HUDEP-2 (cell line): ENCODE measurements around the gene GPR84.

Experiments
- DNase-seq, 76 experiments: peaks; one replicate each; lab custom pipeline; 2025; ENCODE audit not compliant: unreplicated experiment in 76 of 76; lab: John Stamatoyannopoulos, UW

Gene GPR84

DNA sequence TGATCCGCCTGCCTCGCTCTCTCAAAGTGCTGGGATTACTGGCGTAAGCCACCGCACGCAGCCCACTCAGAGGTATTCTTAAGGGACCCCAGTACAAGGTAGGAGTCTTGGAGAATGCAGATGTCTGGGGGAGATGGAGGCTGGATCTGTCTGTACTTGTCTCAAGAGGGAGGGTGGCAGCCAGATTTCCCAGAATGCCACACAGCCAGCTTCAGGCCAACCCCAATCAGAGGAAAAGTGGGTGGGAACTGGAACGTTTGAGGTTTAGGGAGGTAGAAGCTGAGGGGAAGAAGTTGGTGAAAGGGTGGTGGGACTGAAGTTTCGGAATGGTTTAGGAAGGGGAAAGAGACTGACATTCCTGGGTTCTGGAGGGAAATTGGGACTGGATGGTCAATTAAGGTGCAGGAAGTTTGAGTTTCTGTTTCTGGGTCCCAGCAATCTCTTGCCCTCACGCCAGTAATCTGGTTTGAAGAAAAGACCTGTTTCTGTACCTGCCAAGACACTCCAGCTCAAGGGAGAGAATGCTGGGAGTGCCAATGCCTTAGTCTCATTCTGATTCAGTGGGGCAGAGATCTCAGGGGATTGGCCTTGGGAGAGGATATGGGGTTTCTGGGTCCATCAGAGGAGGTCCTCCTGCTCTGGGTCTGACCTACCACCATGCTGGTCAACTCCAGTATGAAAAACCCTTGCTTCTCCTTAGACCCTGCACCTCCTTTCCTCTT lies 28.4 kb upstream of the GPR84 start:
- DNase-seq = no peak

DNA sequence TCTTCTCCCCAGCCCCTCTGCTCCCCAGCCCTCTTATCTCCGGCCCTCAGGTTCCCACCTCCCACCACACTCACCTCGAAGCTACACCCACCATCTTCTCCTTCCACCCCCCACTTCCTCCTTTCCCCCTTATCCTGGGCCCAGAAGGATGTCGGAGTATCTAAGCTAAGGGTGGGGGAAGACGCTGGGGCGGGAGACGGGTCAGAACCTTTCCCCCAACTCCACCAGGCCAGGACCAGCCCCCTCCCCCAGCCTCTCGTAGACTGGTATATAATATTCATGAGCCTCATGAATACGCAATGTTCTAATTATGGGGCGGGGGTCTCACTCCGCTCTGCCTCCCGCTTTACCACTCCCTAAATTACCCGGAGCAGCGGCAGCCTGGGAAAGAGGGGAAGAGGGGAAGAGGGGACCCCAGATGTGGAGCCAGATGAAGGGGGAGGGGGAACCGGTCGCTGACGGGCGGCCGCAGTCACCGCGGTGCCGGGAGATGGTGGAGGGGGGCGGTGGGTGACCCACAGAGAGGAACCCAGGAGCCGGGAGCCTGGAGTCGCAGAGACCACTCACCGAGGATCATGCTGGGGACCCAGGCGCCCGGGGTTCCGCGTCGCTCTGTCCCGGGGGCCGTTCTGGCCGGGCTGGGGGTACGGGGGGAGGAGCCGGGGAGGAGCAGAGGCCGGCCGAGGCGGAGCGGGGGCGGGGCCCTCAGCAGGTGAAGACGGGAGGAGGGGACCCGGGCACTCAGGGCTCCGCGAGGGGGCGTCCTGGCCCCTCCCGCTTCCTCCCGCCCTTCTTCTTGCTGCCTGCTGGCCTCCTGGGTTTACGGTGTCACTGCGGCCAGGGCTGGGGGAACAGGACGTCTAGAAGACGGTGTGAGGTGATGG lies 26.6 kb upstream of the GPR84 start:
- peak in 10 of 76 experiments; percentile 11 to 29 (median 18) for DNase-seq

DNA sequence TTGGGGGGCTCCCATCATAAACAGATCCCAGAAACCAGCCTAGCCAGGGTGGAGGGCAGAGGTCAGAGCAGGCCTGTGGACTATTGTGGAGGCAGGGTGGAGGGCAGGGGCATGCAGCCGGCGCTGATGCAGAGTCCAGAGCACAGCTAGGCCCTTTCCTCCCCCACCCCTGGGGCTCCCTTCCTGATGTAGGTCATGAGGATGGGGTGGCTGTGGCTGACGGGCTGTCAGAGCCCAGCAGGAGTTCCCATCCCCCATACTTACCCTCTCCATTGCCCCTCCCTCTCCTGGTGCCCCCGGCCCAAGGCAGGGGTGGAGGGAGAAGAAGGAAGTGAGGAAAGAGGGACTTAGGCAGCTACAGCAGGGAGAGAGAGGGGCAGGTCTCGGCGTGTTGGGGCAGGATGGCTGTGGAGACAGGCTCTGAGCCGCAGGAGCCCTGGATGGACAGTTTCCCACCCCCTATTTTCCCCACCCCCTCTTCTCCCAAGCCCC lies 25.9 kb upstream of the GPR84 start:
- no peak for DNase-seq

DNA sequence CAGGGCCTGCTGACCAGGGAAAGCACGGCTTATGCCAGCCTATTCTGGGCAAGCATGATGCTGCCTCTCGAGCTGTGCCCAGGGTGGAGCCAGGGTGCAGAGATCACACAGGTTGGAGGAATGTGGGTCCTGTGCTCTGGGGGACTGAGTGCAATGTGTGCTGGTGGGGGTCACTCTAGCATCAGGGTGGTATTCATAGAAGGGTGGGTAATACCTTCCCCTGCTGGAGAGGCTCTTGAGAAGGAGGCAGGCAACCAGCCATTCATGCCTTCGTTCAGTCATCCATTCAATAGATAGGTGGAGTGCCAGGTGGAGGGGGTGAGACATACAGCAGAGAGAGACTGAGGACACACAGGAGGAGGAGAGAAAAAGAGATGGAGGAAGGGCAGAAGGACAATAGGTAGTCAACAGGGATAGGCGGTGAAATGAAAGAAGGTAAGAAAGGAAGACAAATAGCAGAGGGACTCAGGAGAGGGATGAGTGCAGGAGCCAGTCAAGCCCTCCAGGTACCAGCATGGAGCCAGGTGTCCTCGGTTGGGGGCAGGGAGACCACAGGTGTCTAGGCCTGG lies 25.4 kb upstream of the GPR84 start:
- no peak for DNase-seq

DNA sequence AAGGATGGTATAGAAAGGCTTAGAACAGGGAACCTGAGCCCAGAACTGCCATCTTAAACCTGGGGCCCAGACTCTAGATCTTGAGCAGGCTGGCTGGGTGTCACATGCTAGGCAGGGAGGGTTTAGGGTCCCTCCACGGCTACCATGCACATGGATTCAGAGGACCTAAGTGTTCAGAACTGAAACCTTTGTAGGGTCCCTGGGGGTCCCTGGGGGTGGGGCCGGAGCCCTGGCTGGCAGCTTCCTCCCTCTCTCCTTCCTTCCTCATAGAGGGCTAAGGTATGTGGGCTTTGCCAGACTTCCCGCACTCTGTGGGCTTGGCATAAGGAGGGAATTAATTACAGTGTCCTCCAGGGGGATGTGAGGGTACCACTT lies 24.8 kb upstream of the GPR84 start:
- no peak for DNase-seq

DNA sequence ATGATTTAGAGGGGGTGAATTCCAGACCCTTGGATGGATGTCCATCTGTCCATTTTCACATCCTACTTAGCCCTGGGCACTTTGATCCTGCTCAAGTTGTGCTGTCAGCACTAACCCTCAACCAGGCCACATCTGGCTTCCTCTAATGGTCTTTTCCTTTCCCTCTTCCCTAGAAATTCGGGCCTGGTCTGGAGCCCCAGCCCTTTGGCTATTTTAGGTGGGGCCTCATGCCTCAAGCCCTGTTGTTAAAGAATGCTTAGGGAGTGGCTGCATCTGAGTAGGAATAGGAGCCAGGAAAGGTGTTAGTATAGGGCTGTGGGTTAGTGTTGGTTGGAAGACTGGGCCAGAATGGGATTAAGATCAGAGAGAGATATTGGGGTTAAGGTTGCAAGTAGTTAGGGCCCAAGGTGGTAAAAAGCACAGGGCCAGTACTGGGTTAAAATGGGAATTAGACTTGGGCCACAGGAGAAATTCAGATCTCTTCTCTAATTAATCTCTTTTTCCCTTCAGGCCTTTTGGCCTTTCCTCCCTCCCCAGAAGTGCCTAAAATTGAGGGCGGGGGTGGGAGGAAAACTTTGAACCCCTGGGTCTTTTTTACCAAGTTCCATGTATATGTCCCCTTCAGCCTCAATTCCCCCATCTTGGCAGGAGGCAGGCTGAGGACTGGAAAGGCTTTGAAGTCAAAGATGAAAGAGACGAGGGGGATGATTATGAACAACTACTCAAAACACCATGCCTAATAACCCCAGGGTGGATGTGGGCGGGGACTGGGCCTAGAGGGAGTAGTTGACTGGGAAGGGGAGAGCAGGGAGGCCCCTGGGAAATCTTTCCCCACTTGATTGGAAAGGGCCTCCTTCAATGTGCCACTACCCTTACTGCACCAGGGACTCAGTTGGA lies 24.2 kb upstream of the GPR84 start:
- no peak for DNase-seq

DNA sequence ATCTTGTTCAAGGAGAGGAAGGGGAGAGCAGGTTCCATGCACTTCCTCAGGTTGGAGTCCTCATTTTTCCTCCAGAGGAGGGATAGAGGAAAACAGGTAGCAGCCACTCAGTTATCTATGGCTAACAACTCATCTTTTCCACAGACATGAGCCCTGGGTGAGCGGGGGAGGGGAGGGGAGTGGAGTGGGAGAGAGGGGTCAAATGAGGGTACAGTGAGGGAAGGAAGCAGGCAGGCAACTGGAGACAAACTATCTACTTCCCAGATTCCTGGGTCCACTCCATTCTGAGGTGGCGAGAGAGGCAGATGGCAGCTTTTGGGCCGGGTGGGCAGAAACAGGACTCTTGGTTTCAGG lies 22.8 kb upstream of the GPR84 start:
- DNase-seq = no peak

DNA sequence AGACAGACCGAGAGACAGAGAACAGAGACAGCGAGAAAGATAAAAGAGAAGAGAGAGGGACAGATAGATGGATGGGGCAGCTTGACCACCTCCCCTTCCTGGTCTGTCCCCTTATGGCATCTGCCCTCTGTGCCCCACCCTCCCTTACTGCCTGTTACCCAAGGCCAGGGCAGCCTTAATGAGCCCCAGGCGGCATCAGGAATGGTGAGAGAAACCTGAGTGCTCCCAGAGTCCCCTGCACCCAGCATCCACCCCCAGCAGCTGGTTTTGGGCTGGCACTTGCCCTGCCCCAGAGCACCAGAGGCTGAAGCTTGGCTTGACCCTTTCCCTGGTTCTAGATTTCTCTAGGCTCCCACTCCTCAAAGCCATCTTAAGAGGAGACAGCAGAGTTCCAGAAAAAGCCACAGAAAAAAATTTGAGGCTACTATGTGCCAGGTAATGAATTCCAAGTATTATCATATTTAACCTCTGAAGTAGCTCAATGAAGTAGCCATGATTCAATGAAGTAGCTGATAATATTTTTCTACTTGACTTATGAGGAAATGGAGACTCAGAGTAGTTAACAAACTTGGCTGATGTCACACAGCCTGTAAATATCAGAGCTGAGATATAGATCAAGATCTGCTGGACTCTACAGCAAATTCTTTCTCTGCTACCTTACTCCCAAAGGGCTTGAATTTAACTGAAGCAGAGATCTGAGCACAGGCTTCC lies 22.3 kb upstream of the GPR84 start:
- no peak for DNase-seq

DNA sequence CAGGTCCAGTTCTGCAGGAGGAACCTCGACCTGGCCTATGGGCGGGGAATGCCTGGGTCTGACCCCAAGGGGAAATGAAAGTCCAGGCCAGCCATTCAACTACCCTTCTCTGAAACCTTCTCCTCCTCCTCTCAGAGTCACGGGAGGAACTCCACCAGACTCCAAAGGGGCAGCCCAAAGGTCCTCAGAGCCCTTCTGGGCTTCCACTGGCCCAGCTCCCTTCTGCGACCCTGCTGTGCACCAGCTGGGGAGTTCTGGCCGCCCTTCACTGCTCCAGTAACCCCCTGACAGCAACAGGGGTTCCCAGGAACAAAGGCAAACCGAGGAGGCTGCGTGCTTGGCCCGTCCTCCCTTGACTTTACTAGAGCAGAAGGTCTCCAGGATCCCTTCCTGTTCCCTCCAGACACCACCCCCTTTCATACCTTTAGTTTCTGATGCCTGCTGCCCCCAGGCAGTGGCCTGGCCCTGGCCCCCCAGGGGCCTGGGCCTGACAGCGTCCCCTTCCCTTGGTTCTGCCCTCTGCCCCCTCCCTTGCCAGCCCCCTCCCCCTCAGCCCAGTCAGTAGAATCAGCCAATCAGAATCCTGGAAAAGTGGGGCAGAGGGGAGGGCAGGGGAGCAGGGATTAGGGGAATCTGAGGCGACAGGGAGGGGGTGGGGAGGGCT lies 21.1 kb upstream of the GPR84 start:
- no peak for DNase-seq

DNA sequence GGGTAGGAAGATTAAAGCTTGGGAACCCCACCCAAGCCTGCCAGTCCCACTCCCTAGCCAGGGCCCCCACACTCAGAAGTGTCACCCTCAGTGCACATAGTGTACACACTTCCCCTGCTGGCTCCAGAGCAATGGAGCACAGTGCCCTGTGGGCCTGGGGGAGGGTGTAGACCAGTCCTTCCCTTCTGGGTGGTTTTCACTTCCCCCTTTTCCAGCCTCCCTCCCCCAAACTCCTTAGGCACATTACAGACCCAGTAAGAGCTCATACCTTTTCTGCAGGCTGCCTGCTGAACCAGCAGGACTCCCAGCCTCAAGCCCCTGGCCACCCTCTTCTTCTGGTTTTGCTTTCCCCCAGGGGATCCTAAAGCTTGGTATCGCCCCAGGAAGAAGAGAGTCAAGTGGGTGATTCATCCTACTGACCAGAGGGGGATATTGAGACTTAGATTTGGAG lies 20.3 kb upstream of the GPR84 start, which contains the start of gene ZNF385A:
Gene ZNF385A (minus strand): TSS at position 143 of the 451 bp plus-strand sequence. CDS start 219 bp downstream, outside the sequence.
- DNase-seq = no peak

DNA sequence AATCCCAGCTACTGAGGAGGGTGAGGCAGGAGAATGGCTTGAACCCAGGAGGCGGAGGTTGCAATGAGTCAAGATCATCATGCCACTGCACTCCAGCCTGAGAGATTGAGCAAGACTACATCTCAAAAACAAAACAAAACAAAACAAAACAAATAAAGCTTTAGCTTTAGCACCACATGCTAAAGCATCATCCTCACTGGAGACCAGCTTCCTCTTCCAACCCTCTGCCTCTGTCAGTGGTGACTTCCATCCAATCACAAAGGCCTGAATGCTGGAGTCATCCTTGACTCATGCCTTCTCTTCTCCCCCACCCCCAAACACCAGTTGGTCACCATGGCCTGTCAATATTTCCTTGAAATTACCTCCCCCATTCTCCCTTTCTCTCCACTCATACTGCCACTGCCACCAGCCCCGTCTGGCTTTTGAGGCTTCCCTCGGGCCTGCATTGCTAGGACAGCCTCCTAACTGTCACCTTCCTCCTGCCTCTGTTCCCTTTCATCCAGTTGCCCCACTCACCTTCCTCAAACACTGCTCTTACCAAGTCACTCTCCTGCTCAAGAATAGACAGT lies 18.8 kb upstream of the GPR84 start:
- no peak for DNase-seq

DNA sequence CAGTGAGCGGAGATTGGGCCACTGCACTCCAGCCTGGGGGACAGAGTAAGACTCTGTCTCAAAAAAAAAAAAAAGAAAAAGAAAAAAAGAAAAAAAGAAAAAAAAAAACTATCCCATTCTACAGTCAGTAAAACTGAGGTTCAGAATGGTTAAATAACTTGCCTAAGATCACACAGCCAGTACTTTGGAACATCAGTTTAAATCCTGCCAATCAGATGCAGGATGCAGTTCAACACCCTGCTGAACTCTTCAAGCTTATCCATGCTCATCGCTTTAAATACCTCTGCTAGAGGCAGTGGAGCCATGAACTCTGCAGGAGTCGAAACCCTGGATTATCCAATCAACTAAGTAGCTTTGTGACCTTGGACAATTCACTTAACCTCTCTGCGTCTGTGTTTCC lies 16.9 kb upstream of the GPR84 start:
- no peak for DNase-seq

DNA sequence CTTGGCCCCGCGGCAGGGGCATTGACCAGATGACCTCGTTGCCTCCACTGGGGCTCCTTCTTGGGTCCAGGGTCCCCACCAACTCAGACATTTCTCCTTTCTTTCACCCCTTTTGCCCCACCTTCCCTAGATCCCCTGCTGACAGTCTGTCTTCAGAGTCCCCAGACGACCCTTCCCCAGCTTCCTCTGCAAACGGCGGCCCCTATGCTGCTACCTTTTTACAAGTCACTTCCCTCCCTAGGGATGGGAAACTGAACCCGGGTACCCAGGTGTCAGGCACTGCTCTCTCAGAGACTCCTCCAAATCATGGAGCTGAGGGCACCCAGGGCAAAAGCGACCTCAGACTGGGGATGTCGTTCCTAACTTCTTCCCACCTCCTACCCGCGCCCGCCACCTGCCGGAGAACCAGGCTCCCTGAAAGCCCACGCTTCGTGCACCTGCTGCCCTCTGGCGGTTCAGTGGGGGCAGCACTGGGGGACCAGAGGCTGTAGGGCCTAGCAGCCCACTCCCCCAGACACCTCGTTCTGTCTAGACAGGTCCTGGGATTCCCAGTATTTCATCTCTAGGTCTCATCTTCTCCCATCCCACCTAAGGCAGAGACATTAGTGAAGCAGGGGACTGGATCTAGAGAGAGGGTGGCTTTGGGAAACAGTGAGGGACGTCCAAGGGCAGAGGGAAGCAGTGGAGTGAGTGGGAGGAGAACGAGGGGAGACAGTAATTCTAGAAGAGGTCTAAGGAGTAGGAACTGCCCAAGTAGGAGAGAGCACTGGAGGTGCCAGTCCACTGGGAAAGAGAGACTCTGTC lies 15.3 kb upstream of the GPR84 start:
- peak in 71 of 76 experiments; percentile 7 to 88 (median 73) for DNase-seq

DNA sequence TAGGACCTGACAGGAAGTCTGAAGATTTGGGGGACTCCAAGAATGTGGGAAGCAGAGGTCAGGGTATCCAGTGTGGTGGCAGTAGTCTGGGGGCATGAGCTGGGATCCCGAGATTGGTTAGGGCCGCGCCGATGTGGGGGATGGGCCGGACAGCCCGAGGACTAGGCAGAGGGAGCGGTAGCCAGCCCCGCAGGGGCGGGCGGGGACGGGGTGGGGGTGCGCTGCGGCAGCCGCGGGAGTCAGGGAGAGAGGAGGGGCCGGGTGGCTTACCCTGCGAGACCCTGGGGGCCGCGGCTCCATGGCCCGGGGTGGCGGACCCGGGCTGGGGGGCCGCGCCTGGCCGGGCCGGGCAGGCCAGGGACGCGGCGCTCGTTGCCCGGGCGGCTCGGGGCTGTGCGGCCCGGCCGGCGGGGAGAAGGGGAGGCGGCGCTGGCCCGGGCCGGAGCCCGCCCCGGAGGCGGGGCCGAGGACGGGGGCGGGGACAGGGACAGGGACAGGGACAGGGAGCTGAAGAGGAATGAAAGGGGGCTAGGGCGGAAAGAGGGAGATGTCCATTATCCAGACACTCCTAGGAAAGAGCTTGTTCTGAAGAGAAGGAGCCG lies 14.6 kb upstream of the GPR84 start:
- no peak for DNase-seq

DNA sequence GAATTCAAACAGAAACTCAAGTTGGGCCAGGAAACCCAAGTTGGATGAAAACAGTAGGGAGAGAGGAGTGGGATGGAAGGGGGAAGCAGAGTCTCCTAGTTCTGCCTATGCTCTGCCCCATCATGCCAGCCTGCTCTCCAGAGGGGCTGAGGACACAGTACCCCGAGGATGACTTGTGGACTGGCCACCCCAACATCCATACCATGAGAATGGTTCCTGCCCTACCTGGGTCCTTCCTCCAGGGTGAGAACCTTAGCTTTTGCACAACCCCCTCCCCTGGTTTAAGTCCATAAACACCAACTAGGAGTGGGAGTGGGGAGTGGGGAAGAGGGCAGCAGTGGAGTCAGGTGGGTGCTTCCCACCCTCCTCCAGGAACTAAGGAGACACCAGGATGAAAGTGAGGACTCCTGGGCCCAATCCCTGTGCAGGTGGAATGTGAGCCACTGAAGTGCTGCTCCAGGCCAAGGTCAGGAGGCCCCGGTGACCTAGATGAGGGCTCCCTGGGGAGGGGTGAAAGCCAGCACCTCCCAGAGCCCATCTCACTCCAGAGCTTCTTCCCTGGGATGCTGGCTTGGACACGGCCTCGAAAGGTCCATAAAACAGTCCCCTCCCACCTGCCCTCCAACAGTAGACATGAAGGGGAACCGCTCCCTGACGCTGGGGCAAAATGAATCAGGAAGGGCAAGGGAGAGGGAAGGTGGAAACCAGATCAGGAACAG lies 13.7 kb upstream of the GPR84 start:
- no peak for DNase-seq

DNA sequence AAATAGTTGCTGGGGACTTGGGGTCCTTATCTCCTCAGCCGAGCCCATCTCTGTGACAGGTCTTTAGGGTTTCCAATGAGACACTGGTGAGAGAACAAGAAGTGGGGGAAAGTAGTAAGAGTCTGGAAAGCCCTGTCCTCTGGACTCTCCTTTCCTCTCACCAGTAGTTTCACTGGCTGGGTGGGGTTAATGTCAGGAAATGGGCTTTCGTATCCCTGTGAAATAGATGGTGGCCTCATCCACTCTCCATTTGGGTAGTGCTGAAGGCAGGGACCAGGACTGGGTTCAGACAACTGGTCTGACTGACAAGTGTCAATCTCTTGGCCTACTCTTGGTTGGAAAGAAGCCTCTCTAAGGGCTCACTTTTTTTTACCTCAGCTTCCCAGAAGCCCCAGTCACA lies 12.7 kb upstream of the GPR84 start:
- peak in 2 of 76 experiments; percentile 16 to 28 for DNase-seq

DNA sequence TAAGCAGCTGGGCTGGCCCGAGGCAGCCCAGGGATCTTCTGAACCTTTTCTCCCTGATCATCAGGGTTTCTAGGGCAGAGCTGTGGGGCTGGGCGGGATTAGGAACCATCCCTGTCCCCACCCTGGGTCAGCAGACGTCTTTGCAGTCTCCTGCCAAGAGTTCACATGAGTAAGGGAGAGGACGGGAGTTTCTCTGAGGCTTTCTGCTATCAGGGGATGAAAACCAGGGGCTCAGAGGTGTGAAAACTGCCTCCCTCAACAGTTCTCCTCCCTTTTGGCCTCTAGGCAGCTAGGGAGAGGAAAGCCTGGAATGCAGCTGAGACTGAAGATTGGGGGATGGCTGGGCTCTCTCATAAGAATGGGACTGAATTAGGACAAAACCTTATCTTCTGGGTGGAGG lies 12.3 kb upstream of the GPR84 start:
- peak in 19 of 76 experiments; percentile 6 to 43 (median 21) for DNase-seq
